ENCODE results near the gene TTLL1. TPM values are rescaled to one million over a fixed set of nuclear protein-coding genes. Genes with fewer than 3 reads are reported as not detected.

Gene TTLL1
- total and polyA plus RNA-seq, 9 of the 15 experiments (the other 6 are each of a cell fraction or from before 2014, with no cell fraction given) = 0.06 to 0.85 (median 0.17) TPM

DNA sequence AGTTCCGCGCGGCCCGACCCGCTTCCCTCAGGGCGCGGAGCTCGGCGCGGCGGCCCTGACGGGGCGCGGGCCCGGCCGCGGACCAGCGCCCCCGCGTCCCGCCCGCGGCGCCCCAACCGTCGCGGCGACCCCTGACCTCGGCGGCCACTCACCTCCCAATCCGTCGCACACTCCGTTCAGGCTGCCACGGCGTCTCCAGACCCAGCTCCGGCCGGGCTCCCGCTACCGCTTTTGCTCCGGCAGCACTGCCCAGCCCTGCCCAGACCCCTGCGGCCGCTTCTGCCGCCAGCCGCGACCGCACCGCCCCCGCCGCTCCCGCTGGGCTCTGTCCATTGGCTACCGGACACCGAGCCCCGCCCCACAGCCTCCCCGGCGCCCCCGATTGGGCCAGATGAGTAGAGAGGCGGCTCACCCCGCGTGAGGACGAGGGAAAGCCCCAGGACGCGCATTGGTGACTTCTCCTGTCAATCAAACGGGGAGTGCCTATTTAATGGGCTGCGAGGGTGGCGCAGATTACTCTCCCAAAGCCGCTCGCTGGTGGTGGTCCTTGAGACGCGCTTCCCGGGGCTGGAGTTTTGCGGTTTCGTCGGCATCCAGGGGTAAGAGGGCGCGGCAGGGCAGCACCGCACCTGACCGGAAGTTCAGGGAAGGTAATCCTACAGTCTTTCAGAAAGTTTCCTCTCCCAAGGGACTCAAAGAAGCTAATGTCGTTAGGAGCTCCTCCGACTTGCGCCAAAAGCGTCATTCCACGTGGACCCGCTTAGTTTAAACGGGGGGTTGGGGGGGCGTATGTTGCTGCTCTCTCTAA, 74.1 kb downstream of the TTLL1 start, which contains the start of gene PACSIN2 (continued):
- TF ChIP-seq, protein P1, sequence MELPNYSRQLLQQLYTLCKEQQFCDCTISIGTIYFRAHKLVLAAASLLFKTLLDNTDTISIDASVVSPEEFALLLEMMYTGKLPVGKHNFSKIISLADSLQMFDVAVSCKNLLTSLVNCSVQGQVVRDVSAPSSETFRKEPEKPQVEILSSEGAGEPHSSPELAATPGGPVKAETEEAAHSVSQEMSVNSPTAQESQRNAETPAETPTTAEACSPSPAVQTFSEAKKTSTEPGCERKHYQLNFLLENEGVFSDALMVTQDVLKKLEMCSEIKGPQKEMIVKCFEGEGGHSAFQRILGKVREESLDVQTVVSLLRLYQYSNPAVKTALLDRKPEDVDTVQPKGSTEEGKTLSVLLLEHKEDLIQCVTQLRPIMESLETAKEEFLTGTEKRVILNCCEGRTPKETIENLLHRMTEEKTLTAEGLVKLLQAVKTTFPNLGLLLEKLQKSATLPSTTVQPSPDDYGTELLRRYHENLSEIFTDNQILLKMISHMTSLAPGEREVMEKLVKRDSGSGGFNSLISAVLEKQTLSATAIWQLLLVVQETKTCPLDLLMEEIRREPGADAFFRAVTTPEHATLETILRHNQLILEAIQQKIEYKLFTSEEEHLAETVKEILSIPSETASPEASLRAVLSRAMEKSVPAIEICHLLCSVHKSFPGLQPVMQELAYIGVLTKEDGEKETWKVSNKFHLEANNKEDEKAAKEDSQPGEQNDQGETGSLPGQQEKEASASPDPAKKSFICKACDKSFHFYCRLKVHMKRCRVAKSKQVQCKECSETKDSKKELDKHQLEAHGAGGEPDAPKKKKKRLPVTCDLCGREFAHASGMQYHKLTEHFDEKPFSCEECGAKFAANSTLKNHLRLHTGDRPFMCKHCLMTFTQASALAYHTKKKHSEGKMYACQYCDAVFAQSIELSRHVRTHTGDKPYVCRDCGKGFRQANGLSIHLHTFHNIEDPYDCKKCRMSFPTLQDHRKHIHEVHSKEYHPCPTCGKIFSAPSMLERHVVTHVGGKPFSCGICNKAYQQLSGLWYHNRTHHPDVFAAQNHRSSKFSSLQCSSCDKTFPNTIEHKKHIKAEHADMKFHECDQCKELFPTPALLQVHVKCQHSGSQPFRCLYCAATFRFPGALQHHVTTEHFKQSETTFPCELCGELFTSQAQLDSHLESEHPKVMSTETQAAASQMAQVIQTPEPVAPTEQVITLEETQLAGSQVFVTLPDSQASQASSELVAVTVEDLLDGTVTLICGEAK (IDR thresholded peaks at IDR 0.05) = 0 out of 2 replicates have a peak, but pooled peaks have one; percentile 39
- TF ChIP-seq, protein P1 (CRISPR knock-in tag; IDR thresholded peaks at IDR 0.05) = no peak
- TF ChIP-seq, protein P2, sequence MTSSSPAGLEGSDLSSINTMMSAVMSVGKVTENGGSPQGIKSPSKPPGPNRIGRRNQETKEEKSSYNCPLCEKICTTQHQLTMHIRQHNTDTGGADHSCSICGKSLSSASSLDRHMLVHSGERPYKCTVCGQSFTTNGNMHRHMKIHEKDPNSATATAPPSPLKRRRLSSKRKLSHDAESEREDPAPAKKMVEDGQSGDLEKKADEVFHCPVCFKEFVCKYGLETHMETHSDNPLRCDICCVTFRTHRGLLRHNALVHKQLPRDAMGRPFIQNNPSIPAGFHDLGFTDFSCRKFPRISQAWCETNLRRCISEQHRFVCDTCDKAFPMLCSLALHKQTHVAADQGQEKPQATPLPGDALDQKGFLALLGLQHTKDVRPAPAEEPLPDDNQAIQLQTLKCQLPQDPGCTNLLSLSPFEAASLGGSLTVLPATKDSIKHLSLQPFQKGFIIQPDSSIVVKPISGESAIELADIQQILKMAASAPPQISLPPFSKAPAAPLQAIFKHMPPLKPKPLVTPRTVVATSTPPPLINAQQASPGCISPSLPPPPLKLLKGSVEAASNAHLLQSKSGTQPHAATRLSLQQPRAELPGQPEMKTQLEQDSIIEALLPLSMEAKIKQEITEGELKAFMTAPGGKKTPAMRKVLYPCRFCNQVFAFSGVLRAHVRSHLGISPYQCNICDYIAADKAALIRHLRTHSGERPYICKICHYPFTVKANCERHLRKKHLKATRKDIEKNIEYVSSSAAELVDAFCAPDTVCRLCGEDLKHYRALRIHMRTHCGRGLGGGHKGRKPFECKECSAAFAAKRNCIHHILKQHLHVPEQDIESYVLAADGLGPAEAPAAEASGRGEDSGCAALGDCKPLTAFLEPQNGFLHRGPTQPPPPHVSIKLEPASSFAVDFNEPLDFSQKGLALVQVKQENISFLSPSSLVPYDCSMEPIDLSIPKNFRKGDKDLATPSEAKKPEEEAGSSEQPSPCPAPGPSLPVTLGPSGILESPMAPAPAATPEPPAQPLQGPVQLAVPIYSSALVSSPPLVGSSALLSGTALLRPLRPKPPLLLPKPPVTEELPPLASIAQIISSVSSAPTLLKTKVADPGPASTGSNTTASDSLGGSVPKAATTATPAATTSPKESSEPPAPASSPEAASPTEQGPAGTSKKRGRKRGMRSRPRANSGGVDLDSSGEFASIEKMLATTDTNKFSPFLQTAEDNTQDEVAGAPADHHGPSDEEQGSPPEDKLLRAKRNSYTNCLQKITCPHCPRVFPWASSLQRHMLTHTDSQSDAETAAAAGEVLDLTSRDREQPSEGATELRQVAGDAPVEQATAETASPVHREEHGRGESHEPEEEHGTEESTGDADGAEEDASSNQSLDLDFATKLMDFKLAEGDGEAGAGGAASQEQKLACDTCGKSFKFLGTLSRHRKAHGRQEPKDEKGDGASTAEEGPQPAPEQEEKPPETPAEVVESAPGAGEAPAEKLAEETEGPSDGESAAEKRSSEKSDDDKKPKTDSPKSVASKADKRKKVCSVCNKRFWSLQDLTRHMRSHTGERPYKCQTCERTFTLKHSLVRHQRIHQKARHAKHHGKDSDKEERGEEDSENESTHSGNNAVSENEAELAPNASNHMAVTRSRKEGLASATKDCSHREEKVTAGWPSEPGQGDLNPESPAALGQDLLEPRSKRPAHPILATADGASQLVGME (CRISPR knock-in tag; IDR thresholded peaks at IDR 0.05) = no peak
- TF ChIP-seq CREM (IDR thresholded peaks at IDR 0.05; ENCODE audit: low read depth) = peak; percentile 78
- no peak for TF ChIP-seq ZNF239 (CRISPR knock-in tag; IDR thresholded peaks at IDR 0.05)
- no peak for TF ChIP-seq MLX (CRISPR knock-in tag; conservative IDR thresholded peaks at IDR 0.05)
- TF ChIP-seq SNIP1 (IDR thresholded peaks at IDR 0.05; ENCODE audit: low read depth) = no peak
- no peak for TF ChIP-seq ZNF224 (CRISPR knock-in tag; IDR thresholded peaks at IDR 0.05)
- TF ChIP-seq U2AF2 (optimal IDR thresholded peaks at IDR 0.05; ENCODE audit: low read depth, low read length) = no peak
- no peak for TF ChIP-seq HNRNPK (IDR thresholded peaks at IDR 0.05; ENCODE audit: low read depth, low read length, poor library complexity, severe bottlenecking)
- peak; percentile 33 for TF ChIP-seq HMGN3 (IDR thresholded peaks at IDR 0.05; ENCODE audit: borderline replicate concordance, extremely low read depth, insufficient read length, low read depth, low read length)

All from K562 (cell line).